Astrocyte of the cerebellum (primary cell): Measurements from ENCODE around the gene DNMBP.

Experiments
- DNase-seq: peaks from one replicate; pipeline ENCODE4 v3.0.0-alpha.2; 2011; ENCODE audit warnings: low read depth
- H3K4me3 ChIP-seq: 2 replicates; pipeline ENCODE4 v1.5.1; 2011; ENCODE audit warnings: mild to moderate bottlenecking, low read depth, low read length, moderate library complexity
- CTCF ChIP-seq: IDR thresholded peaks from 2 replicates; pipeline ENCODE4 v1.5.1; 2012; ENCODE audit warnings: low read length, low read depth, moderate library complexity, mild to moderate bottlenecking; ENCODE audit errors: missing control alignments
- in situ Hi-C: cut with HindIII; loops from 2 replicates; pipeline ENCODE4 v1.10.0; 2017; ENCODE audit warnings: low sequenced_read_pairs

The DNMBP gene

GRCh38 chr10:99836711-99837110 lies 173.0 kb downstream of the DNMBP start:
- TF ChIP-seq CTCF: no peak
- no peak for DNase-seq
- H3K4me3 ChIP-seq: no peak overlapping the region
- in situ Hi-C loops: no loop called here

GRCh38 chr10:99835947-99836346 lies 173.8 kb downstream of the DNMBP start:
- in situ Hi-C loops: no loop called here
- TF ChIP-seq CTCF: no peak
- H3K4me3 ChIP-seq: no peak overlapping the region
- no peak for DNase-seq

- in situ Hi-C loops: no loop called here
- H3K4me3 ChIP-seq: no peak overlapping the region
- DNase-seq: no peak
- no peak for TF ChIP-seq CTCF
Observed at GRCh38 chr10:99834410-99834809, 175.3 kb downstream of the DNMBP start.

- H3K4me3 ChIP-seq: no peak overlapping the region
- in situ Hi-C loops: no loop called here
- DNase-seq: no peak
- no peak for TF ChIP-seq CTCF
Observed at GRCh38 chr10:99832439-99832838, 177.3 kb downstream of the DNMBP start.

- DNase-seq: no peak
- no peak overlapping the region for H3K4me3 ChIP-seq
- no peak for TF ChIP-seq CTCF
- in situ Hi-C loops: no loop called here
Observed at GRCh38 chr10:99828464-99828863, 181.3 kb downstream of the DNMBP start.

- no peak for DNase-seq
- no peak for TF ChIP-seq CTCF
- no peak overlapping the region for H3K4me3 ChIP-seq
- in situ Hi-C loops: no loop called here
Observed at GRCh38 chr10:99827936-99828335, 181.8 kb downstream of the DNMBP start.
